GM12878 (cell line): ENCODE data around the gene BCKDHA.

Experiments
- BACH1 ChIP-seq: fragments of 450-650 bp; IDR thresholded peaks from 2 replicates; pipeline ENCODE4 v1.6.1; 2017; ENCODE audit warnings: mild to moderate bottlenecking, borderline replicate concordance
- CBX3 ChIP-seq: fragments of 200-600 bp; sonication (generic); IDR thresholded peaks from 2 replicates; pipeline ENCODE4 v1.6.1; 2016; ENCODE audit warnings: low read depth, borderline replicate concordance
- FOXK2 ChIP-seq: fragments of 450-650 bp; IDR thresholded peaks from 2 replicates; pipeline ENCODE4 v1.6.1; 2017; ENCODE audit warnings: mild to moderate bottlenecking, moderate library complexity
- MTA3 ChIP-seq: IDR thresholded peaks from 2 replicates; pipeline ENCODE4 v1.6.1; 2012; ENCODE audit warnings: low read length, inconsistent platforms, borderline replicate concordance
- POLR2A ChIP-seq: IDR thresholded peaks from 2 replicates; pipeline ENCODE4 v1.6.1; 2011; ENCODE audit warnings: low read depth, mild to moderate bottlenecking, low read length
- POLR2AphosphoS5 ChIP-seq: IDR thresholded peaks from 2 replicates; pipeline ENCODE4 v1.6.1; 2011; ENCODE audit warnings: mild to moderate bottlenecking, low read length, inconsistent platforms
- ZNF384 ChIP-seq: IDR thresholded peaks from 2 replicates; pipeline ENCODE4 v1.6.1; 2012; ENCODE audit warnings: low read depth, mild to moderate bottlenecking, low read length, improper control_type of control experiment, borderline replicate concordance
- TF ChIP-seq, protein P1 (sequence below), 3 experiments: IDR thresholded peaks in 2 of 3; conservative IDR thresholded peaks in 1 of 3; 2 replicates each; pipeline ENCODE4 v1.5.1; 2011; ENCODE audit warnings: low read depth in 3 of 3, low read length in 3 of 3, mild to moderate bottlenecking in 3 of 3, control low read depth in 2 of 3, moderate library complexity in 2 of 3, inconsistent platforms in 1 of 3, mixed read lengths in 1 of 3; ENCODE audit not compliant: control insufficient read depth in 2 of 3, insufficient read depth in 1 of 3; ENCODE audit errors: extremely low read depth in 1 of 3
- TF ChIP-seq, protein P2 (sequence below): IDR thresholded peaks from 2 replicates; pipeline ENCODE4 v1.6.1; 2012; ENCODE audit warnings: mild to moderate bottlenecking, low read depth, low read length
- TF ChIP-seq, protein P3 (sequence below): fragments of 450-650 bp; IDR thresholded peaks from 2 replicates; pipeline ENCODE4 v1.6.1; 2017; ENCODE audit warnings: mild to moderate bottlenecking, moderate library complexity

DNA sequence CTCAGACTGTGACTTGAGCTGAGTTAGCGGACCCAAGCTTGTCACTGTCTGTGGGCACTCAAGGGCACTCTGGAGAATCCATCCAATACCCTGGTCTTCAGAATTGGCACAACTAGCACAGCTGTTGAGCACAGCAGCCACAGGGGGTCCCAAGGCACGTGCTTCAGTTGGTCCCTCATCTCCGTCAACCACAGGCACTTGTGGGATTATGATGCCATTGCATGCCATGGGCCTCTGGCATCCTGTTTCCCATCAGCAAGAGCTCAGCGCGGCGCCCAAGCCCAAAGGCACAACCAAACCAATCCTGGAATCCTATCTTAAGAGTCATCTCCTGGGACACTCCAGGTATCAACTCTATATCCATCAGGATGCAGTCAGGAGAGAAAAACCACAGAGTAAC lies 33.3 kb downstream of the BCKDHA start:
- TF ChIP-seq FOXK2 (no peak), ZNF384 (no peak), CBX3 (no peak), POLR2A (no peak), POLR2AphosphoS5 (no peak), MTA3 (no peak), BACH1 (no peak)
- TF ChIP-seq, protein P1, sequence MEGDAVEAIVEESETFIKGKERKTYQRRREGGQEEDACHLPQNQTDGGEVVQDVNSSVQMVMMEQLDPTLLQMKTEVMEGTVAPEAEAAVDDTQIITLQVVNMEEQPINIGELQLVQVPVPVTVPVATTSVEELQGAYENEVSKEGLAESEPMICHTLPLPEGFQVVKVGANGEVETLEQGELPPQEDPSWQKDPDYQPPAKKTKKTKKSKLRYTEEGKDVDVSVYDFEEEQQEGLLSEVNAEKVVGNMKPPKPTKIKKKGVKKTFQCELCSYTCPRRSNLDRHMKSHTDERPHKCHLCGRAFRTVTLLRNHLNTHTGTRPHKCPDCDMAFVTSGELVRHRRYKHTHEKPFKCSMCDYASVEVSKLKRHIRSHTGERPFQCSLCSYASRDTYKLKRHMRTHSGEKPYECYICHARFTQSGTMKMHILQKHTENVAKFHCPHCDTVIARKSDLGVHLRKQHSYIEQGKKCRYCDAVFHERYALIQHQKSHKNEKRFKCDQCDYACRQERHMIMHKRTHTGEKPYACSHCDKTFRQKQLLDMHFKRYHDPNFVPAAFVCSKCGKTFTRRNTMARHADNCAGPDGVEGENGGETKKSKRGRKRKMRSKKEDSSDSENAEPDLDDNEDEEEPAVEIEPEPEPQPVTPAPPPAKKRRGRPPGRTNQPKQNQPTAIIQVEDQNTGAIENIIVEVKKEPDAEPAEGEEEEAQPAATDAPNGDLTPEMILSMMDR (IDR thresholded peaks at IDR 0.05 in 2 of 3, conservative IDR thresholded peaks at IDR 0.05 in 1 of 3; ENCODE audit: control insufficient read depth in 2 of 3, extremely low read depth in 1 of 3, insufficient read depth in 1 of 3, low read depth in 3 of 3, low read length in 3 of 3) = no peak
- TF ChIP-seq, protein P2, sequence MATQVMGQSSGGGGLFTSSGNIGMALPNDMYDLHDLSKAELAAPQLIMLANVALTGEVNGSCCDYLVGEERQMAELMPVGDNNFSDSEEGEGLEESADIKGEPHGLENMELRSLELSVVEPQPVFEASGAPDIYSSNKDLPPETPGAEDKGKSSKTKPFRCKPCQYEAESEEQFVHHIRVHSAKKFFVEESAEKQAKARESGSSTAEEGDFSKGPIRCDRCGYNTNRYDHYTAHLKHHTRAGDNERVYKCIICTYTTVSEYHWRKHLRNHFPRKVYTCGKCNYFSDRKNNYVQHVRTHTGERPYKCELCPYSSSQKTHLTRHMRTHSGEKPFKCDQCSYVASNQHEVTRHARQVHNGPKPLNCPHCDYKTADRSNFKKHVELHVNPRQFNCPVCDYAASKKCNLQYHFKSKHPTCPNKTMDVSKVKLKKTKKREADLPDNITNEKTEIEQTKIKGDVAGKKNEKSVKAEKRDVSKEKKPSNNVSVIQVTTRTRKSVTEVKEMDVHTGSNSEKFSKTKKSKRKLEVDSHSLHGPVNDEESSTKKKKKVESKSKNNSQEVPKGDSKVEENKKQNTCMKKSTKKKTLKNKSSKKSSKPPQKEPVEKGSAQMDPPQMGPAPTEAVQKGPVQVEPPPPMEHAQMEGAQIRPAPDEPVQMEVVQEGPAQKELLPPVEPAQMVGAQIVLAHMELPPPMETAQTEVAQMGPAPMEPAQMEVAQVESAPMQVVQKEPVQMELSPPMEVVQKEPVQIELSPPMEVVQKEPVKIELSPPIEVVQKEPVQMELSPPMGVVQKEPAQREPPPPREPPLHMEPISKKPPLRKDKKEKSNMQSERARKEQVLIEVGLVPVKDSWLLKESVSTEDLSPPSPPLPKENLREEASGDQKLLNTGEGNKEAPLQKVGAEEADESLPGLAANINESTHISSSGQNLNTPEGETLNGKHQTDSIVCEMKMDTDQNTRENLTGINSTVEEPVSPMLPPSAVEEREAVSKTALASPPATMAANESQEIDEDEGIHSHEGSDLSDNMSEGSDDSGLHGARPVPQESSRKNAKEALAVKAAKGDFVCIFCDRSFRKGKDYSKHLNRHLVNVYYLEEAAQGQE = no peak
- TF ChIP-seq, protein P3, sequence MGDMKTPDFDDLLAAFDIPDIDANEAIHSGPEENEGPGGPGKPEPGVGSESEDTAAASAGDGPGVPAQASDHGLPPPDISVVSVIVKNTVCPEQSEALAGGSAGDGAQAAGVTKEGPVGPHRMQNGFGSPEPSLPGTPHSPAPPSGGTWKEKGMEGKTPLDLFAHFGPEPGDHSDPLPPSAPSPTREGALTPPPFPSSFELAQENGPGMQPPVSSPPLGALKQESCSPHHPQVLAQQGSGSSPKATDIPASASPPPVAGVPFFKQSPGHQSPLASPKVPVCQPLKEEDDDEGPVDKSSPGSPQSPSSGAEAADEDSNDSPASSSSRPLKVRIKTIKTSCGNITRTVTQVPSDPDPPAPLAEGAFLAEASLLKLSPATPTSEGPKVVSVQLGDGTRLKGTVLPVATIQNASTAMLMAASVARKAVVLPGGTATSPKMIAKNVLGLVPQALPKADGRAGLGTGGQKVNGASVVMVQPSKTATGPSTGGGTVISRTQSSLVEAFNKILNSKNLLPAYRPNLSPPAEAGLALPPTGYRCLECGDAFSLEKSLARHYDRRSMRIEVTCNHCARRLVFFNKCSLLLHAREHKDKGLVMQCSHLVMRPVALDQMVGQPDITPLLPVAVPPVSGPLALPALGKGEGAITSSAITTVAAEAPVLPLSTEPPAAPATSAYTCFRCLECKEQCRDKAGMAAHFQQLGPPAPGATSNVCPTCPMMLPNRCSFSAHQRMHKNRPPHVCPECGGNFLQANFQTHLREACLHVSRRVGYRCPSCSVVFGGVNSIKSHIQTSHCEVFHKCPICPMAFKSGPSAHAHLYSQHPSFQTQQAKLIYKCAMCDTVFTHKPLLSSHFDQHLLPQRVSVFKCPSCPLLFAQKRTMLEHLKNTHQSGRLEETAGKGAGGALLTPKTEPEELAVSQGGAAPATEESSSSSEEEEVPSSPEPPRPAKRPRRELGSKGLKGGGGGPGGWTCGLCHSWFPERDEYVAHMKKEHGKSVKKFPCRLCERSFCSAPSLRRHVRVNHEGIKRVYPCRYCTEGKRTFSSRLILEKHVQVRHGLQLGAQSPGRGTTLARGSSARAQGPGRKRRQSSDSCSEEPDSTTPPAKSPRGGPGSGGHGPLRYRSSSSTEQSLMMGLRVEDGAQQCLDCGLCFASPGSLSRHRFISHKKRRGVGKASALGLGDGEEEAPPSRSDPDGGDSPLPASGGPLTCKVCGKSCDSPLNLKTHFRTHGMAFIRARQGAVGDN = no peak
